IPS-18c (cell line): Measurements from ENCODE around the gene GPX4.
"Not testable (repeated sequence)": the region's sequence is repeated elsewhere in the genome, so short reads cannot be mapped to it uniquely, and the experiment has no call there.

Experiments used
- H3K4me3 ChIP-seq: 2 replicates; pipeline ENCODE4 v1.7.0; 2013; ENCODE audit warnings: low read depth, mild to moderate bottlenecking, low read length, moderate library complexity; ENCODE audit not compliant: insufficient read depth
- H3K9me3 ChIP-seq: one replicate; pipeline ENCODE4 v1.6.1; 2013; ENCODE audit warnings: mild to moderate bottlenecking, low read length, moderate library complexity; ENCODE audit not compliant: control insufficient read depth, insufficient read depth

GPX4 gene

DNA sequence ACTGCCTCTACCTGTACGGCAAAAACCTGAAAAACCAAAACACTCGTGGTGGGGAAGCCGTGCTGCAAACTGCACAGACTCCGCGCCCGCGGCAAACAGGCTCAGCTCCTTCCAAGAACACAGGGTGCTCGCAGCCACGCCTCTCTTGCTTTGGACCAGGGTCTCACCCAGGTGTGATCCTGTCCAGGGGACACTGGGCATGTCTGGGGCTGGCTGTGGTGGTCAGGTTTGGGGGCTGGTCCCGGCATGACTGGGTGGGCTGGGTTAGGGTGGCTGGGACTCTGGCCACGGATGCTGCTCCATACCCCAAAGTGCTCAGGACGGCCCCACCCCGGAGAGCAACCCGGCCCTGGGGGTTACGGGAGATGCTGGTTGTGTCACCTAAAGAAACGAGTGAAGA is 13.9 kb downstream of the GPX4 start:
- Histone ChIP-seq H3K4me3 (no peak overlapping the region), H3K9me3 (no peaks in the 10 kb centered on the region)

DNA sequence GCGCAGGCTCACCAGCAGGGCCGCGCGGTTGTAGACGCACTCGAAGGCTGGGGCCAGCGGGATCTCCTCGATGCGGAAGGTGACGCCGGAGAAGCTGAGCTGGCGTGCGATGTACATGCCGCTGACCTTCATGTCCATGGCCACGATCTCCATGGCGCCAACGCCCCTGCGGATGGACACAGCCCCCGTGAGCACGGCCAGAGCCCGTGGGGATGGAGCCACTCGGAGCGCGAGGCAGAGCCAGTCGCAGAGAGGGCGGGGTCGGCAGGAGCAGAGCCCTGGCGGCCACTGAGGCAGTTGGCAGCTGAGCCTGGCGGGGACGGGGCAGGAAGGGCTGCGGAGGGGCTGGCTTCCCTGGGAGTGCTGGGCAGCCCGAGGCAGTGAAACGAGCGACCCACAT is 15.2 kb downstream of the GPX4 start:
- Histone ChIP-seq H3K9me3 (no peaks in the 10 kb centered on the region), H3K4me3 (no peak overlapping the region)

DNA sequence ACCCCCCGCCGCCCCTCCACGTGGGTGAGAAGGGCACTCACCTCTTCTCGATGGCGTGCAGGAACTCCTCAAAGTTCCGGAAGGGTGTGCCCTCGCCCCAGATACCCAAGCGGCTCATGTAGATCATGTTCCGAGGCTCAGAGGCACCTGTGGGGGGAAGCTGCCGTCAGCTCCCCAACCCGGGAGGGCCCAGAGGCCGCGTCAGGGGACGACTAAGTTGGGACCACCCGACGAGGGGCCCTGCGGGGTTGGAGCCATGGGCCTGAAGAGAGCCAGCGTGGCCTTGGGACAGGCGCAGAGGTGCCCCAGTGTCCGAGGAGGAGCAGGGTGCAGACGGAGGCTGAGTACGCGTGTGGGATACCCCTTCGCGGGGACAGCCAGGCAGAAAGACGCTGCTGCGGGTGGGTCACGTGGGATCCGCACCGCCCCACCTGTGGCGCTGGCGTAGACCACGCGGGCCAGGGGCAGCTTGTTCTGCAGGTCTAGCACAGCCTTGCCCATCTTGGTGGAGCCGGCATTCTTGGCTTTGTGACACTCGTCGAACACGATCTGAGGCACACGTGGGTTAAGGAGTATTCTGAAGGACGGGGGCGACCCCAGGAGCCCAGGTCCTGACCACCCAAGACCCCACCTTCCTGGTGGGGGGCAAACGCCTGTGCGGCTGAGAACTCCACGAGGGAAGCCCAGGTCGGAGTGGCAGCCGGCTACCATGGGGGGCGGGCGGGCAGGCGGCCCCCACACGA is 15.9 kb downstream of the GPX4 start:
- H3K4me3 ChIP-seq, result no peak overlapping the region

DNA sequence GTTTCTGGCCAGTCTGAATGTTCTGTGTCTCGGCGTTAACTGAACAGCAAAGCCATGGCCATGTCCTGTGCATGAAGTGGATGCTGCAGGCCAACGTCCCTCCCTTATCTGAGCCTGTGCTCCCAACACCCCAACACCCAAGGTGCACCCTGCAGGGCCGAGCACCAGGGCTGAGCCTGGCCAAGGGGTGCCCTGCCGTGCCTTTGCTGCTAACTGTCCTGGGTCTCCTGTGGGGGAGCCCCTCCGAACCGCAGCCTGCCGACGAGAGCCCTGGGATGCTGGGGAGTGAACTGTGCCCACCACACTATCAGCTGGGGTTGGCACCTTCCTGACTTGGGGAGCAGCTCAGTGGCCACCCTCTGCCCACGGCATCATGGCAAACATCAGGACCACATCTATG is 17.6 kb downstream of the GPX4 start:
- no peak overlapping the region for H3K4me3 ChIP-seq
- no peaks in the 10 kb centered on the region for H3K9me3 ChIP-seq

More for the DNA sequence above, 15.9 kb downstream of the GPX4 start:
- H3K9me3 ChIP-seq, result no peaks in the 10 kb centered on the region

DNA sequence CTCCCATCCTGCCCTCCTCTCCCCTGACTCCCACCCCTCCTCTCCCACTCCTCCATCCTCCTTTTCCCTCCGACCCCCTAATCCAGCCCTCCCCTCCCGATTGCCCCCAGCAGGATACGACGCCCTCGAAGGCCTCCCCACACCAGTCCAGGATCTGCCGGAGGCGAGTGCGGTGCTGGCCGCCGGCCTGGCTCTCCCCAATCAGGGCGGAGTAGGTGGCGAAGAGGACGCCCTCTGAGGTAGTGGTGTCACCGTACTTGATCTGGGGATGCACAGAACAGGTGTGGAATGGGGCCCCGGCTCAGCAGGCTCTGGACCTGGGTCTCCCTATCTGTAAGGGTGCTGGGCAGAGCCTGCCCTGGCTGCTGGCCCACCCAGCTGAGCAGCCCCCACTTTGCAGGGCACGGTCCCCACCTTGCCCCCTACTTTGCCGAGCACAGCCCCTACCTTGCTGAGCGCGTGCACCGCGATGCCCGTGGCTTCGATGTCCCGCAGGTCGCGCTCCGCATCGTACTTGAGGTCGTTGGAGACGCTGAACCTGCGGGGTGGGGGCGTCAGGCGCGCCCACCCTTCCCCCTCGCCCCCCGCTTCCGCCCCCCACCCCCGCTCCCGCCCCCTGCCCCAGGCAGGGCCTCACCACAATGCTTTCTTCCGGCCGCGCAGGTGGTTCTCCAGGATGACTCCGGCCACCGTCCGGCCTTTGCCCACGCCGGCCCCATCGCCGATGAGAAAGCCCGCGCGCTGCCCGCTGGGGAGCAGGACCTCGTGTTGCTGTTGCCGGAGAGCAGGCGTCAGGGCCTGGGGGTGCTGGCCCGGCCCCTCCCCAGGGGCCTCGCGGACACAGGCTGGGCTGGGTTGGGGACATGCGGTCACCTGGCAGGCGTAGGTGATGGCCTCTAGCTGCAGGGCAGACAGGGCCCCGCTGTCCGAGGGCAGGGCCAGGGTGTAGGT is 18.5 kb downstream of the GPX4 start:
- Histone ChIP-seq H3K4me3 (no peak overlapping the region; the same call in 1 of the 2 replicates), H3K9me3 (no peaks in the 10 kb centered on the region)

DNA sequence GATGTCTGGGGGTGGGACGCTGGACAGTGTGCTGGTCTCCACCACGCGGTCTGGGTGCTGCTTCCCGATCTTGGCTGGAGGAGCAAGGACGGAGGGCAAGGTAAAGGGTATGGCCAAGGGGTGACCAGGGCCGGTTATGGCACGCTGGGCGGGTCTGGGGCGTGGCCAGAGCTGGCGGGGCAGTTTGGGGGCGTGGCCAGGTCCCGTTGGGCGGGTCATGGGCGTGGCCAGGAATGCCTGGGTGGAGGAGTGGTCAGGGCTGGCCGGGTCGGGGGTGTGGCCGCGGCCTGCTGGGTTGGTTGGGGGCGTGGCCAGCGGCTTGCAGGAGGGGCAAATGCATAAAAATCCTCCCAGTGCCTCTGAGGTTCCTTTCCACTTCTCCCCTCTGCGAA is 19.2 kb downstream of the GPX4 start:
- Histone ChIP-seq H3K4me3 (no peak overlapping the region; the same call in 1 of the 2 replicates), H3K9me3 (no peaks in the 10 kb centered on the region)

DNA sequence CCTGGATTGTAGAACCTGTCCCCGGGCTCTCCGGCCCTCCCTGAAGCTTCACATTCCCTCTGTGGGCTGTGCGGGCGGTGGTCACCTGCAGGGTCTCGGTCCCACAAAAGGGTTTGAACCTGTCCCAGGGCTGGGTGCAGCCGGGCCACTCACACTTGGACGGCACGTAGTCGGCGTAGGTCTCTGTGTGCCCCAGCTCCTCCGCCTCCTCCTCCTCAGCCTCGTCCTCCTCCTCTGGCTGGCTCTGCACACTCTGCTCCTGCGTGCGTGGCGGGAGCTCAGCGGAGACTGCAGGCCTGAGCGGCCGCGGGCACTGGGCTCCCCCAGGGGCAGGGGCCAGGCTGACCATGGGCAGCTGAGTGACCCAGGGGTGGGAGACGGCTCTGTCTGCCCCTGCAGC is 19.6 kb downstream of the GPX4 start:
- Histone ChIP-seq H3K9me3 (no peaks in the 10 kb centered on the region), H3K4me3 (no peak overlapping the region)

DNA sequence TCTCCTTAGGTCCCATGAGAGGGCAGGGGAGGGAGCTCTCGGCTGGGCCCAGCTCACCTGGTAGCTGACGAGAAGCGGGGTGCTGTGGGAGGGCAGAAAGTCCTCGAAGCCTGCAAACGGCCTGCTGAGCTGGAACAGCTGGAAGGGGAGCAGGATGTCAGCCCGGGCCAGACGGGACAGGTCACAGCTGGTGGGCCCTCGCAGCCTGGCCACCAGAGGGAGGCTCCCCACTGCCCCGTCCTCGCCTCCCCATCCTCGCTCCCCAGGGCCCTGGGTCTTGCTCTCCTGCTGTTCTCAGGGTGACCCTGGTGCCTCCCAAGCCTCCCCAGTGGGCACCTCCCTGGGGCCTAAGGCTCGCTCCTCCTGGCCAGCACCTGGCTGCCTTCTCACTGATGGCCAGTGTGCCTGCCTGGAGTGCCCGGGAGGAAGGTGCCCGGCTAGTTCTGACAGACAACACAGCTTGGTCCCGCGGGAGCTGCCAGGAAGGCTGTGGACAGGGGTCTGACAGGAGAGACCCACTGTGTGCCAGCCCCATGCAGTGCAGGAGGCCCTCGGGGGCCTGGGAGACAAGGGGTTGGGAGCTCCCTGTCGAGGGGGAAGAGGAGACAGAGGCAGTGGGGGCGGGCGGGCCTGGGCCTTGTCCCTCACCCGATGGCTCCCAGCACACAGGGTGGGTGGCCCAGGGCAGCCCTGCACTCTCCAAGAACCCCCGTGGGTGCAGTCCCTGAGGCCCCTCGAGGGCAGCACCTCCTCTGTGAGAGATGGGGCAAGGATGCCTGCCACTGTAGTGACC is 20.3 kb downstream of the GPX4 start:
- H3K9me3 ChIP-seq, result no peaks in the 10 kb centered on the region
- H3K4me3 ChIP-seq, result no peak overlapping the region

DNA sequence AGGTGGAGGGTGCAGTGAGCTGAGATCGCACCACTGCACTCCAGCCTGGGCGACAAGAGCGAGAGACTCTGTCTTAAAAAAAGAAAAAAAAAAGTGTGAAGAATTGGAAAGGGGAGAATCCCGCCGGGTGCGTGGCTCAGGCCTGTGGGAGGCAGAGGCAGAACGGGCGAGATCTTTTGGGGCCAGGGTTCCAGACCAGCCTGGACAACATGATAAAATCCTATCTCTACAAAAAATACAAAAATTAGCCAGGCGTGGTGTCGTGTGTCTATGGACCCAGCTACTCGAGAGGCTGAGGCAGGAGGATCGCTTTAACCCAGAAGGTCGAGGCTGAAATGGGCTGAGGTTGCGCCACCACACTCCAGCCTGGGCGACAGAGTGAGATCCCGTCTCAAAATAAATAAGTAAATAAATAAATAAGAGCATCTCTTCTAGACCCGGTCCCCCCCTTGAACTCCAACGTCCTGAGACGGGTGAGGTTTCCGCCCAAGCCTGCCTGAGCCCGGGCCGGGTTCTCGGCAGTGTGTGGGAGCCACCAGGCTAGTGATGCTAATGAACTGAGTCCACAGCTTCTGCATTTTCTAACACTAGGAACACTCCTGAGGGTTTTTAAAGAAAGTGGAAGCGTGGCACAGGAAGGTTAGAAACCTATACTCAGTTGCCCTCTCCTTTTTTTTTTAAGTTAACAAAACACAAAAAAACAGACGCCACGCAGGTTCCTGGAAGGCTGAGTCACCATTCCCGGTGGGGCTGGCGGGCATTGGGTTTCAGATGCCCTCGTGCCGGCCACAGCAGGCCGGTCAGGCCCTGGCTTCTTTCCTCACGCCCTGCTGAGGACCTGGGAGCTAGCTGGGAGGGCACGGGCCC is 22.0 kb downstream of the GPX4 start:
- H3K4me3 ChIP-seq, result no peak overlapping the region

DNA sequence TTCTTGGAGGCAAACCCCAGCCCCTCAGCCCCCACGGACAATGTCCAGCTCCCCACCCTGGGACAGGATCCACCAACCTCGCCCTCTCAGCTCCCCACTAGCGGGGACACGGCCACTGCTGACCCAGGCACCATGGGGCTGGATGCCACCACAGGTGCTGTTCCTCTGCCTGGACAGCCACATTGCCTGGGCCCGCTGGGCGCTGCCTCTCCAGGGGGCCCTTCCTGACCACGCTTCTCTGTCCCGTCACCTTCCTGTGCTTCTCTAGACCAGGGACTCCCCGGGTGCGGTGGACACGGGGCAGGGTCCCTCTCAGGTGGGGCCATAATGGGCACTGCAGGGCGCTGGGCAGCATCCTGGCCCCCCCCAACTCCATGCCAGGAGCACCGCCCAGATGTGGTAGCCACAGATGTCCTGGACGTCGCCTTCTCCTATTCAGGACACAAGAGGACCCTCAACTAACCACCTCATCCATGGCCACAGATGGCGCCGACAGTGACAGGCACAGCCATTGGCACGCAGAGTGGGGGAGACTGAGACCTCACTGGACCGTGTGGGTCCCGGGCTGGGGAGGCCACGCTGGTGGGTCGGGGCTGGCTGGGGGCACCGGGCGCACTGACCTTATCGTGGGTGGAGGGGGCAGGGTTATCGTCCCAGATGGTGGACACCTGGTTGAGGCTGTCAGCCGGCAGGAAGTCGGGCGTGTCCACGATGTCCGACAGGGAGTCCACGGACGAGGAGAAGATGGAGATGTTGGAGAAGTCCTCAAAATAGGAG is 23.4 kb downstream of the GPX4 start:
- Histone ChIP-seq H3K9me3 (no peaks in the 10 kb centered on the region), H3K4me3 (no peak overlapping the region)

More for the DNA sequence above, 22.0 kb downstream of the GPX4 start:
- H3K9me3 ChIP-seq, result no peaks in the 10 kb centered on the region

DNA sequence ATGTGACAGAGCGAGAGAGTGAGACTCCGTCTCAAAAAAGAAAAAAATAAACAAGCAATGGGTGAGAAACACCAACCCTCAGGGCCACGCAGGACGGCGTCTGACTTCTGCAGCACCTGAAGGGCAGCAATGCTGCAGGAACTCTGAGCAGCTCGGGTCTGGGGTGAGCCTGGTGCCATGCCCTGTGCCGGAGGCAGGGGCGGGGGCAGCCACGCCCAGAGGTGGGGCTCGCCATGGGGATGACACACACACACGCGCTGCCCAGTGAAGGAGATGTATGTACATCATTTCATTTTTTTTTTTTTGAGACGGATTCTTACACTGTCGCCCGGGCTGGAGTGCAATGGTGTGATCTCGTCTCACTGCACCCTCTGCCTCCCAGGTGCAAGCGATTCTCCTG is 24.3 kb downstream of the GPX4 start:
- no peaks in the 10 kb centered on the region for H3K9me3 ChIP-seq
- no peak overlapping the region for H3K4me3 ChIP-seq

DNA sequence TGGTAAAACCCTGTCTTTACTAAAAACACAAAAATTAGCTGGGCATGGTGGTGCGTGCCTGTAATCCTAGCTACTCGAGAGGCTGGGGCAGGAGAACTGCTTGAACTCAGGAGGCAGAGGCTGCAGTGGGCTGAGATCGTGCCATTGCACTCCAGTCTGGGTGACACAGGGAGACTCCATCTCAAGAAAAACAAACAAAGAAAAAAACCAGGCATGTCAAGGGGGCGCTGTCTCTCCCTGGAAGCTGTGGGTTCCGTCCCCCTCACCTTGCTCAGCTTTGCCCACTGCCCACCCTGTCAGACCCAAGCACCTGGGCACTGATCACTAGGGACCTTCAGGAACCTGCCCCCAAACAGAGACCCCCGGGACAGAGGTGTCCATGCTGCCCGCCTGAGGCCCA is 25.3 kb downstream of the GPX4 start:
- H3K9me3 ChIP-seq, H3K4me3 ChIP-seq: not testable (repeated sequence)

DNA sequence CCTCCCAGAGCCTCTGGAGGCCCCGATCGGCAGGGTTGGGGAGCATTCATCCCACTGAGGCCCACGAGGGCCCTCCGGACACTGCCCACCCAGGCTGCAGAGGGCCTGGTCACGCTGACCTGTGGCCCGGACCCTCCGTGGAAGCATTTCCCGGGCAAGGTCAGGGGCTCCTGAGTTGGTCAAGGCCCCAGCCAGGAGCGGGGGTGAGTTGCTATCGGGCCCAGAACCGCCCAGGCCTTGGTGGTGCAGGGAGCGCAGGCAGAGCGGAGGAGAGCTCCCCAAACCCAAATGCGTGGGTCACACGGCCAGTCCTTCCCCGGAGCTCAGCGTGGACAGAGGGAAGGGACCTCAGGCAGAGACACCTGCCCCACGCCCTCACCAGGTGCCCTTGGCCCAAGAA is 25.7 kb downstream of the GPX4 start:
- Histone ChIP-seq H3K9me3 (no peaks in the 10 kb centered on the region), H3K4me3 (no peak overlapping the region)

DNA sequence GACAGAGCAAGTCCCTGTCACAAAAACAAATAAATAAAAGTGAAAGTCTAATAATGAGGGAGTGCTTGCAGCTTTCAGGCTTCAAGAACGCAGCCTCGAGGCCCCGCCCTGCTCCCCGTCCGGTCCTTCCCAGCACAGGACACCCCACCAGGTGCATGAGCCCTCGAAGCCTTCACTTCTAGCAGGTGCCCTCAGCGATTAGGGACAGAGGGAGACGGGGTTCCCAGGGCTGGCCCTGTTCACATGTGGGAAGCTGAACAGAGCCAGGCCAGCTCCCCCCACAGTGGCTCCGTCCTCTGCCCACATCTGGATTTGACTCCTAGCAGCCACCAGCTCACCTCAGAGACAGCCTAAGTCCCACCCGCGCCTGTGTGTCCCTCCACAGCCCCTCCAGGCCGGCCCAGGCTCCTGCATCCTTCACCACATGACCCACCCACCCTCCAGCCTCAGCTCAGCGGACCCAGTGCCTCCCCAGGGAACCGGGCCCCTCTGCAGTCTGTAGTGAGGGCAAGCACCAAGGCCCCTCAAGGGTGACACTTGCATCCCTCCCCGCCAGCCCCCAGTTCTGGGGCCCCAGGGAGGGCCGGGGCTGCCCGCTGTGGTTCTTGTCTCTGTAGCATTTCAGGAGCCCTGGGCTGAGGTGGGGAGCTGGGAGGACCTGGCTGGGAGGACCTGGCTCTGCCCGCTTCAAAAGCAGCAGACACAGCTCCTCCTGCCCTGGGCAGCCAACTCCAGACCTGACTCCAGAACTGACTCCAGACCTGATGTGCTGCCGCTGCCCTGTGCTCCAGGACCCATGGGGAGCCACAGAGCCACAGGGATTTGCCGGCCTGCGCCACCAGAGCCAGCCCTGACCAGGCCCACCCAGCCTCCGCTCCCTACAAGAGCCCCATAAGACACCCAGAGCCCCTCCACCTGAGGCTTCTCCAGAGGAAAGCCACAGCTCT is 27.2 kb downstream of the GPX4 start:
- no peaks in the 10 kb centered on the region for H3K9me3 ChIP-seq
- peak overlapping the region; percentile 40; the same call in 1 of the 2 replicates for H3K4me3 ChIP-seq
